Measurements from ENCODE around the gene CLIC4. TPM values are rescaled to one million over a fixed set of nuclear protein-coding genes. Genes with fewer than 3 reads are reported as not detected.

CLIC4 gene
- total RNA-seq, 1 experiment from 2014 or later, result 230 TPM

GRCh38 chr1:24761582-24761981 is 16.3 kb downstream of the CLIC4 start:
- no peaks in the 10 kb centered on the region for H3K9me3 Mint-ChIP-seq
- H3K4me1 Mint-ChIP-seq, result peaks cover 11% of the 10 kb centered on the region in 2 experiments

More at GRCh38 chr1:24761582-24761981, 16.3 kb downstream of the CLIC4 start:
- no peak overlapping the region for H3K4ac ChIP-seq (ENCODE audit: low read depth, low read length)
- H3K23me2 ChIP-seq (ENCODE audit: insufficient read length, low read depth, low read length, poor library complexity, severe bottlenecking), result no peaks in the 10 kb centered on the region
- no peak overlapping the region for H2BK120ac ChIP-seq (ENCODE audit: low read depth, low read length, poor library complexity, severe bottlenecking)
- no peak overlapping the region for H3K23ac ChIP-seq (ENCODE audit: insufficient read length, low read depth, low read length)
- no peak overlapping the region for H3T11ph ChIP-seq (ENCODE audit: low read length)
- no peaks in the 10 kb centered on the region for H3K4me1 ChIP-seq (ENCODE audit: insufficient read depth, low read length)
- H3K14ac ChIP-seq (ENCODE audit: insufficient read depth, low read length), result no peak overlapping the region
- no peak overlapping the region for H4K8ac ChIP-seq (replicated peaks; ENCODE audit: insufficient read length, low read depth, low read length)
- no peak overlapping the region for H4K91ac ChIP-seq (ENCODE audit: insufficient read length, low read depth, low read length)
- no peaks in the 10 kb centered on the region for H3K27me3 ChIP-seq (ENCODE audit: insufficient read depth, low read length)
- no peak overlapping the region for H2BK15ac ChIP-seq (ENCODE audit: low read depth, low read length)
- H3K4me2 ChIP-seq (ENCODE audit: insufficient read depth, insufficient read length, low read length), result no peak overlapping the region
- H2AK5ac ChIP-seq (ENCODE audit: insufficient read length, low read length), result no peak overlapping the region
- H3K36me3 Mint-ChIP-seq (ENCODE audit: insufficient read depth in 1 of 3, low read depth in 3 of 3), result peaks cover 0 to 6% (median under 1%) of the 10 kb centered on the region in 3 experiments; a peak in 3 of 7 replicates
- H3K27ac ChIP-seq (ENCODE audit: insufficient read length, low read depth, low read length), result no peak overlapping the region
- no peak overlapping the region for H3K27ac Mint-ChIP-seq
- H2BK5ac ChIP-seq (ENCODE audit: insufficient read length, low read length), result no peak overlapping the region
- H2AFZ ChIP-seq (ENCODE audit: low read length), result no peak overlapping the region
- H3K4me3 Mint-ChIP-seq, result no peak overlapping the region
- H2BK20ac ChIP-seq (ENCODE audit: low read depth, low read length, poor library complexity, severe bottlenecking), result no peak overlapping the region
- H3K56ac ChIP-seq (ENCODE audit: insufficient read length, low read depth, low read length), result no peak overlapping the region
- H3K79me1 ChIP-seq (ENCODE audit: insufficient read depth, low read depth, low read length, poor library complexity, severe bottlenecking), result peaks cover 8% of the 10 kb centered on the region
- no peak overlapping the region for H3K18ac ChIP-seq (ENCODE audit: insufficient read length, low read depth, low read length)
- no CpG with 5 or more reads among the region's 1 CpG for WGBS (ENCODE audit: extremely low coverage, insufficient read length, low lambda C conversion rate)
- no peak overlapping the region for H4K5ac ChIP-seq (ENCODE audit: insufficient read length, low read depth, low read length)
- no peaks in the 10 kb centered on the region for H3K27me3 Mint-ChIP-seq (ENCODE audit: low read depth)
- H3K9me3 ChIP-seq (ENCODE audit: control insufficient read depth, low read depth, low read length), result no peaks in the 10 kb centered on the region
- TF ChIP-seq CTCF (conservative IDR thresholded peaks at IDR 0.05), result no peak
- no peaks in the 10 kb centered on the region for H4K20me1 ChIP-seq (ENCODE audit: control insufficient read depth, insufficient read depth, insufficient read length)
- no peak overlapping the region for H2BK12ac ChIP-seq (ENCODE audit: insufficient read length, low read depth, low read length)
- peaks cover 63% of the 10 kb centered on the region; the same call in 1 of the 2 replicates for H3K79me2 ChIP-seq (ENCODE audit: insufficient read depth, low read length)
- H3K9ac ChIP-seq (ENCODE audit: extremely low read depth, insufficient read length, low read length), result no peak overlapping the region
- DNase-seq, result no peak

Data from H9 (cell line).